ENCODE results near the gene TCEA3. TPM values are rescaled to one million over a fixed set of nuclear protein-coding genes. Genes with fewer than 3 reads are reported as not detected.

The TCEA3 gene
- total RNA-seq, 4 donors from 2014 or later, result 39.5 to 49.1 (median 46.2) TPM

- intact Hi-C loops (cut with DNase I; ENCODE audit: low total_unique reads), result loop anchor here (10.0 kb wide), 1 partner anchor 62 kb away; the partner anchor contains the start of gene ASAP3
- TF ChIP-seq CTCF (IDR thresholded peaks at IDR 0.05) (no peak), POLR2A (IDR thresholded peaks at IDR 0.05) (no peak)
- peak; percentile 72 to 95 for DNase-seq (ENCODE audit: low spot score in 2 of 2)
- WGBS, 2 donors, result 8 to 9% methylated on average over 15 of the region's 15 CpGs
- H3K4me3 ChIP-seq (ENCODE audit: low read depth, poor library complexity, severe bottlenecking), result no peak overlapping the region
These were observed 2.2 kb downstream of the TCEA3 start for GRCh38 chr1:23422241-23422877.

GRCh38 chr1:23421753-23422240 is 2.8 kb downstream of the TCEA3 start:
- H3K4me3 ChIP-seq (ENCODE audit: low read depth, poor library complexity, severe bottlenecking), result no peak overlapping the region
- DNase-seq (ENCODE audit: low spot score in 2 of 2), result no peak
- intact Hi-C loops (cut with DNase I; ENCODE audit: low total_unique reads), result loop anchor here (10.0 kb wide), 1 partner anchor 63 kb away; the partner anchor contains the start of gene ASAP3
- no peak for TF ChIP-seq POLR2A (IDR thresholded peaks at IDR 0.05)
- TF ChIP-seq CTCF (IDR thresholded peaks at IDR 0.05), result no peak
- 26 to 36% methylated on average over 6 of the region's 6 CpGs for WGBS, 2 donors

DNA sequence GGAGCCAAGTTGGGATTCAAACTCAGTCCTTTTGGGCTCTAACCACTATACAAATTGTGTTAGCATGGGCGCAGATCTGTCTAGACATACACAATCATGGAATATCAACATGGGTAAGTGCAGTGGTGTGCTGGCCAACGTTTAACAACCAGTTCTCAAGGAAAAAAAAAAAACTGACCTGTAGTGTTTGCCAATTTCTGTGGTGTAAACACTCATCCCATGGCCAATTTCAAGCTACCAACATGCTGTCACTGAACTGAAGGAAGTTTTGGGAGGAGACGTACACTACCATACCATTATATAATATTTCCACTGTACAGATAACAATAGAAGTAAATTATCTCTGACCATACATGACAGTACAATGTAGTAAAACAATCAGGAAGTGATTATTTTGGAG is 3.2 kb downstream of the TCEA3 start:
- no peak overlapping the region for H3K4me3 ChIP-seq (ENCODE audit: low read depth, poor library complexity, severe bottlenecking)
- TF ChIP-seq POLR2A (IDR thresholded peaks at IDR 0.05), result no peak
- TF ChIP-seq CTCF (IDR thresholded peaks at IDR 0.05), result no peak
- intact Hi-C loops (cut with DNase I; ENCODE audit: low total_unique reads), result loop anchor here (10.0 kb wide), 1 partner anchor 63 kb away; the partner anchor contains the start of gene ASAP3
- no peak for DNase-seq (ENCODE audit: low spot score in 2 of 2)
- WGBS, 2 donors, result 62 to 66% methylated on average over 3 of the region's 3 CpGs

GRCh38 chr1:23420778-23421177 is 3.8 kb downstream of the TCEA3 start:
- H3K4me3 ChIP-seq (ENCODE audit: low read depth, poor library complexity, severe bottlenecking), result no peak overlapping the region
- DNase-seq (ENCODE audit: low spot score in 2 of 2), result no peak
- 93 to 100% methylated on average over 3 of the region's 3 CpGs for WGBS, 2 donors
- intact Hi-C loops (cut with DNase I; ENCODE audit: low total_unique reads), result loop anchor here (10.0 kb wide), 1 partner anchor 64 kb away; the partner anchor contains the start of gene ASAP3
- no peak for TF ChIP-seq CTCF (IDR thresholded peaks at IDR 0.05)
- no peak for TF ChIP-seq POLR2A (IDR thresholded peaks at IDR 0.05)

DNA sequence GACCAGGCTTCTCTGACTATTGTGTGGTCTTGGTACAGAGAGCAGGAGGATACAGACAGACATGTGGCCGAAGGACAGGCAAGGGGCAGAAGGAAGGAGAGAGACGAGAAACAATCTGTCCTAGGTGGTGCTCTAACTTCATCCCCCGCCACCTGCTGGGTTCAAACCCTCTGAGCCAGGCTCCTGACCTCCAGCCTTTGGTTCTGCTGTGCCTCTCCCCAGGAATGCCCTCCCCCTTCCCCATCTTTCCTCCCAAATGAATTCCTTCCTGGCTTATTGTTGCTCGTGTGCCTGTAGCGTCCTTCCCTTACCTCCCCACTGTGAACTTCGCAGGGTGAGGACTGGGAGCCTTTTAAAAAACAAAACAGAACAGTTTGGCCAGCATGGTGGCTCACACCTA is 5.4 kb downstream of the TCEA3 start:
- WGBS, 2 donors, result 86 to 90% methylated on average over 6 of the region's 6 CpGs
- DNase-seq (ENCODE audit: low spot score in 2 of 2), result no peak
- intact Hi-C loops (cut with DNase I; ENCODE audit: low total_unique reads), result no loop called here

More for the DNA sequence above, 5.4 kb downstream of the TCEA3 start:
- no peak for TF ChIP-seq POLR2A (IDR thresholded peaks at IDR 0.05)
- TF ChIP-seq CTCF (IDR thresholded peaks at IDR 0.05), result no peak
- no peak overlapping the region for H3K4me3 ChIP-seq (ENCODE audit: low read depth, poor library complexity, severe bottlenecking)
